ENCODE measurements around the gene XXYLT1. TPM values are rescaled to one million over a fixed set of nuclear protein-coding genes. Genes with fewer than 3 reads are reported as not detected.

Gene XXYLT1
- total and polyA plus RNA-seq, 9 of the 15 experiments (the other 6 are each of a cell fraction or from before 2014, with no cell fraction given): 1.9 to 18.9 (median 15.0) TPM

- WGBS (ENCODE audit: insufficient coverage, low coverage, missing lambda C conversion rate): 48% methylated on average over 3 of the region's 3 CpGs
- CTCF ChIA-PET (ENCODE audit: low intra/inter-chr PET ratio): no interaction called here
- in situ Hi-C loops (cut with MboI): no loop called here
- TF ChIP-seq ZNF780A (CRISPR knock-in tag; IDR thresholded peaks at IDR 0.05) (no peak), TFAP4 (CRISPR knock-in tag; IDR thresholded peaks at IDR 0.05; ENCODE audit: borderline replicate concordance) (no peak), KLF10 (CRISPR knock-in tag; IDR thresholded peaks at IDR 0.05) (no peak), ZNF584 (CRISPR knock-in tag; IDR thresholded peaks at IDR 0.05; ENCODE audit: low read depth) (no peak), HDAC1 (IDR thresholded peaks at IDR 0.05) (0 out of 4 replicates have a peak, but pooled peaks of 1 of the 2 experiments have one; percentile 21), YY1 (IDR thresholded peaks at IDR 0.05; ENCODE audit: borderline replicate concordance in 1 of 3, control insufficient read depth in 1 of 3, extremely low read depth in 1 of 3, insufficient read depth in 3 of 3, insufficient read length in 1 of 3, insufficient replicate concordance in 2 of 3, low read depth in 1 of 3, low read length in 2 of 3) (no peak), FOXK1 (CRISPR knock-in tag; IDR thresholded peaks at IDR 0.05; ENCODE audit: borderline replicate concordance) (no peak), HDAC6 (IDR thresholded peaks at IDR 0.05; ENCODE audit: low read depth, low read length) (no peak), MCM2 (IDR thresholded peaks at IDR 0.05; ENCODE audit: low read depth) (no peak), DLX4 (CRISPR knock-in tag; IDR thresholded peaks at IDR 0.05) (no peak), SMARCA4 (IDR thresholded peaks at IDR 0.05) (no peak), SMARCB1 (IDR thresholded peaks at IDR 0.05; ENCODE audit: insufficient read length, low read depth) (no peak), TCF7L2 (IDR thresholded peaks at IDR 0.05; ENCODE audit: low read depth, low read length) (no peak), ZNF133 (CRISPR knock-in tag; IDR thresholded peaks at IDR 0.05) (no peak), E2F8 (IDR thresholded peaks at IDR 0.05; ENCODE audit: low read depth, partially characterized antibody) (no peak), SPI1 (IDR thresholded peaks at IDR 0.05; ENCODE audit: borderline replicate concordance, low read depth, low read length) (no peak), ZNF316 (IDR thresholded peaks at IDR 0.05) (no peak), RNF2 (IDR thresholded peaks at IDR 0.05) (no peak)
Observed at GRCh38 chr3:195184716-195185421, 86.1 kb downstream of the XXYLT1 start.

More at GRCh38 chr3:195184716-195185421, 86.1 kb downstream of the XXYLT1 start:
- Histone ChIP-seq H3K4me3 (no peak overlapping the region), H3K9me1 (ENCODE audit: control insufficient read depth, insufficient read depth, low read length) (no peaks in the 10 kb centered on the region), H3K79me2 (ENCODE audit: control insufficient read depth, insufficient read depth, low read length) (peaks cover 37% of the 10 kb centered on the region; the same call in 2 of the 3 replicates), H3K27me3 (ENCODE audit: control insufficient read depth in 2 of 2, insufficient read depth in 2 of 2, low read length in 2 of 2) (no peaks in the 10 kb centered on the region), H3K27ac (ENCODE audit: extremely low read depth, low read depth, low read length) (no peak overlapping the region), H2AFZ (ENCODE audit: low read depth, low read length) (no peak overlapping the region; the same call in 1 of the 2 replicates), H4K20me1 (replicated peaks; ENCODE audit: control insufficient read depth, insufficient read depth, low read length) (no peaks in the 10 kb centered on the region), H3K9me3 (replicated peaks; ENCODE audit: control insufficient read depth, insufficient read depth, low read depth, low read length) (no peaks in the 10 kb centered on the region), H3K36me3 (ENCODE audit: control insufficient read depth, insufficient read depth, low read length) (no peaks in the 10 kb centered on the region), H3K4me2 (ENCODE audit: insufficient read depth, low read length) (no peak overlapping the region), H3K9ac (ENCODE audit: insufficient read depth in 1 of 2, low read depth in 2 of 2, low read length in 2 of 2) (peak overlapping the region in 1 of 2 experiments; percentile 13; a peak in 1 of 4 replicates), H3K4me1 (replicated peaks in 1 of 2; ENCODE audit: control insufficient read depth in 2 of 2, insufficient read depth in 2 of 2, low read length in 2 of 2) (peaks cover 26 to 63% of the 10 kb centered on the region in 2 experiments)
- POLR2A ChIA-PET: interaction anchor here (0.7 to 0.8 kb wide), 2 partner anchors 9 to 15 kb away, joined by 3 read pairs; no protein-coding TSS in a partner anchor
- ATAC-seq (no peak), FAIRE-seq (no peak), DNase-seq (ENCODE audit: extremely low read depth in 1 of 4, low spot score in 3 of 4) (no peak)
- BruUV-seq (replicated peaks): no TSS peak
- intact Hi-C loops (cut with micrococcal nuclease): loop anchor here (5.0 to 10.0 kb wide), 2 partner anchors 70 to 77 kb away; no protein-coding TSS in a partner anchor

All from K562 (cell line).